T-helper 1 cell treated with Interleukin-12 subunit alpha and Interleukin-12 subunit beta and Interleukin-4 antibody, amounts not matched to agents 30 ng/mL and 1 ng/mL, for 36 hours (primary cell): ENCODE data around the gene PLEK2. TPM values are rescaled to one million over a fixed set of nuclear protein-coding genes. Genes with fewer than 3 reads are reported as not detected.
"Not testable (repeated sequence)": the region's sequence is repeated elsewhere in the genome, so short reads cannot be mapped to it uniquely, and the experiment has no call there.

Experiments
- intact Hi-C: fragments of 100-400 bp; cut with micrococcal nuclease; formaldehyde crosslinking; loops from one replicate; pipeline ENCODE4 v1.15.1; 2024
- total RNA-seq: library from RNA; stranded (reverse); gene quantifications from 2 replicates; pipeline ENCODE4 v1.2.3, GENCODE V29; 2022

Gene PLEK2
- total RNA-seq, 1 donor from 2014 or later: 0.56 TPM

GRCh38 chr14:67408122-67408801 lies 3.7 kb downstream of the PLEK2 start:
- intact Hi-C loops: not testable (repeated sequence)

GRCh38 chr14:67405771-67406170 lies 6.2 kb downstream of the PLEK2 start:
- intact Hi-C loops: no loop called here

- intact Hi-C loops: no loop called here
Observed at GRCh38 chr14:67400434-67400833, 11.5 kb downstream of the PLEK2 start.

GRCh38 chr14:67397536-67397935 lies 14.4 kb downstream of the PLEK2 start:
- intact Hi-C loops: no loop called here

- intact Hi-C loops: no loop called here
Observed at GRCh38 chr14:67396381-67396970, 15.5 kb downstream of the PLEK2 start.

- intact Hi-C loops: no loop called here
Observed at GRCh38 chr14:67395876-67396189, 16.1 kb downstream of the PLEK2 start.

GRCh38 chr14:67395086-67395875 lies 16.7 kb downstream of the PLEK2 start:
- intact Hi-C loops: no loop called here

- intact Hi-C loops: no loop called here
Observed at GRCh38 chr14:67393689-67394088, 18.3 kb downstream of the PLEK2 start.

- intact Hi-C loops: no loop called here
Observed at GRCh38 chr14:67392800-67393199, 19.2 kb downstream of the PLEK2 start.

GRCh38 chr14:67392123-67392522 lies 19.8 kb downstream of the PLEK2 start:
- intact Hi-C loops: no loop called here

GRCh38 chr14:67391268-67391667 lies 20.7 kb downstream of the PLEK2 start:
- intact Hi-C loops: no loop called here

- intact Hi-C loops: no loop called here
Observed at GRCh38 chr14:67389811-67390534, 22.0 kb downstream of the PLEK2 start.

GRCh38 chr14:67389275-67389674 lies 22.7 kb downstream of the PLEK2 start:
- intact Hi-C loops: no loop called here

- intact Hi-C loops: no loop called here
Observed at GRCh38 chr14:67387195-67387594, 24.8 kb downstream of the PLEK2 start.

- intact Hi-C loops: no loop called here
Observed at GRCh38 chr14:67385618-67386017, 26.3 kb downstream of the PLEK2 start.

GRCh38 chr14:67385120-67385519 lies 26.8 kb downstream of the PLEK2 start:
- intact Hi-C loops: no loop called here

GRCh38 chr14:67377916-67378315 lies 34.0 kb downstream of the PLEK2 start:
- intact Hi-C loops: no loop called here

- intact Hi-C loops: no loop called here
Observed at GRCh38 chr14:67373347-67373746, 38.6 kb downstream of the PLEK2 start.

- intact Hi-C loops: no loop called here
Observed at GRCh38 chr14:67372833-67373232, 39.1 kb downstream of the PLEK2 start.

- intact Hi-C loops: no loop called here
Observed at GRCh38 chr14:67371247-67372148, 40.5 kb downstream of the PLEK2 start.

GRCh38 chr14:67370830-67371229 lies 41.1 kb downstream of the PLEK2 start:
- intact Hi-C loops: no loop called here
